Measurements from ENCODE around the gene LYPD6B. TPM values are rescaled to one million over a fixed set of nuclear protein-coding genes. Genes with fewer than 3 reads are reported as not detected.

Gene LYPD6B
- total RNA-seq, 1 donor = 2.5 TPM

GRCh38 chr2:149041482-149041881, 3.0 kb downstream of the LYPD6B start:
- no peak overlapping the region for H3K4me2 ChIP-seq (ENCODE audit: insufficient read depth, low read length)
- H3K27me3 ChIP-seq (ENCODE audit: insufficient read depth, low read length) = peaks cover 14% of the 10 kb centered on the region
- no peak for DNase-seq (ENCODE audit: insufficient read length, low spot score, missing footprints)
- H3K9me3 ChIP-seq (ENCODE audit: low read depth, low read length) = no peaks in the 10 kb centered on the region
- no peak overlapping the region for H3K27ac ChIP-seq (ENCODE audit: low read depth, low read length)
- H3K36me3 ChIP-seq (ENCODE audit: insufficient read depth, low read length) = no peaks in the 10 kb centered on the region
- no peaks in the 10 kb centered on the region for H4K20me1 ChIP-seq (ENCODE audit: insufficient read depth, low read length)
- no peak for TF ChIP-seq CTCF (IDR thresholded peaks at IDR 0.05; ENCODE audit: extremely low read depth, low read depth, low read length)
- no peaks in the 10 kb centered on the region for H3K79me2 ChIP-seq (ENCODE audit: insufficient read depth, low read length)
- H2AFZ ChIP-seq (ENCODE audit: low read length) = no peak overlapping the region
- H3K4me1 ChIP-seq (ENCODE audit: insufficient read depth, low read length) = no peaks in the 10 kb centered on the region
- no peak overlapping the region for H3K4me3 ChIP-seq (ENCODE audit: insufficient read depth, low read length)

- no peak for DNase-seq (ENCODE audit: insufficient read length, low spot score, missing footprints)
- Histone ChIP-seq H4K20me1 (ENCODE audit: insufficient read depth, low read length) (no peaks in the 10 kb centered on the region), H3K4me2 (ENCODE audit: insufficient read depth, low read length) (no peak overlapping the region), H3K9me3 (ENCODE audit: low read depth, low read length) (no peaks in the 10 kb centered on the region), H3K79me2 (ENCODE audit: insufficient read depth, low read length) (no peaks in the 10 kb centered on the region), H3K27ac (ENCODE audit: low read depth, low read length) (no peak overlapping the region), H3K4me3 (ENCODE audit: insufficient read depth, low read length) (no peak overlapping the region), H3K36me3 (ENCODE audit: insufficient read depth, low read length) (no peaks in the 10 kb centered on the region), H3K4me1 (ENCODE audit: insufficient read depth, low read length) (no peaks in the 10 kb centered on the region), H2AFZ (ENCODE audit: low read length) (no peak overlapping the region), H3K27me3 (ENCODE audit: insufficient read depth, low read length) (peaks cover 9% of the 10 kb centered on the region)
- no peak for TF ChIP-seq CTCF (IDR thresholded peaks at IDR 0.05; ENCODE audit: extremely low read depth, low read depth, low read length)
Observed at GRCh38 chr2:149042881-149043280, 4.4 kb downstream of the LYPD6B start.

GRCh38 chr2:149044500-149044899, 6.0 kb downstream of the LYPD6B start:
- H3K27ac ChIP-seq (ENCODE audit: low read depth, low read length) = no peak overlapping the region
- DNase-seq (ENCODE audit: insufficient read length, low spot score, missing footprints) = no peak
- peaks cover 5% of the 10 kb centered on the region for H3K4me1 ChIP-seq (ENCODE audit: insufficient read depth, low read length)
- TF ChIP-seq CTCF (IDR thresholded peaks at IDR 0.05; ENCODE audit: extremely low read depth, low read depth, low read length) = no peak
- H3K27me3 ChIP-seq (ENCODE audit: insufficient read depth, low read length) = peaks cover 1% of the 10 kb centered on the region
- no peaks in the 10 kb centered on the region for H3K9me3 ChIP-seq (ENCODE audit: low read depth, low read length)
- H3K4me2 ChIP-seq (ENCODE audit: insufficient read depth, low read length) = no peak overlapping the region
- no peak overlapping the region for H2AFZ ChIP-seq (ENCODE audit: low read length)
- no peak overlapping the region for H3K4me3 ChIP-seq (ENCODE audit: insufficient read depth, low read length)
- no peaks in the 10 kb centered on the region for H3K79me2 ChIP-seq (ENCODE audit: insufficient read depth, low read length)
- H3K36me3 ChIP-seq (ENCODE audit: insufficient read depth, low read length) = no peaks in the 10 kb centered on the region
- H4K20me1 ChIP-seq (ENCODE audit: insufficient read depth, low read length) = no peaks in the 10 kb centered on the region

GRCh38 chr2:149047118-149047517, 8.6 kb downstream of the LYPD6B start:
- Histone ChIP-seq H3K9me3 (ENCODE audit: low read depth, low read length) (no peaks in the 10 kb centered on the region), H2AFZ (ENCODE audit: low read length) (no peak overlapping the region), H3K27me3 (ENCODE audit: insufficient read depth, low read length) (no peaks in the 10 kb centered on the region), H4K20me1 (ENCODE audit: insufficient read depth, low read length) (no peaks in the 10 kb centered on the region), H3K4me2 (ENCODE audit: insufficient read depth, low read length) (no peak overlapping the region), H3K27ac (ENCODE audit: low read depth, low read length) (no peak overlapping the region), H3K36me3 (ENCODE audit: insufficient read depth, low read length) (no peaks in the 10 kb centered on the region), H3K4me1 (ENCODE audit: insufficient read depth, low read length) (peaks cover 15% of the 10 kb centered on the region), H3K79me2 (ENCODE audit: insufficient read depth, low read length) (no peaks in the 10 kb centered on the region), H3K4me3 (ENCODE audit: insufficient read depth, low read length) (no peak overlapping the region)
- no peak for DNase-seq (ENCODE audit: insufficient read length, low spot score, missing footprints)
- TF ChIP-seq CTCF (IDR thresholded peaks at IDR 0.05; ENCODE audit: extremely low read depth, low read depth, low read length) = no peak

All from osteoblast (primary cell).